Measurements from ENCODE around the gene DOCK10. TPM values are rescaled to one million over a fixed set of nuclear protein-coding genes. Genes with fewer than 3 reads are reported as not detected.

The DOCK10 gene
- polyA plus RNA-seq, 4 donors: 2.3 to 6.8 (median 3.5) TPM

- no peak overlapping the region for H3K4me3 ChIP-seq (ENCODE audit: low read depth in 1 of 3, low read length in 3 of 3)
- peaks cover 0 to 5% (median 0%) of the 10 kb centered on the region in 3 donors for H3K36me3 ChIP-seq (ENCODE audit: control insufficient read depth in 3 of 3, insufficient read depth in 2 of 3, low read depth in 1 of 3, low read length in 3 of 3)
- H3K27ac ChIP-seq (ENCODE audit: low read depth in 1 of 3, low read length in 2 of 3): no peak overlapping the region
- H3K4me1 ChIP-seq (ENCODE audit: control insufficient read depth in 3 of 3, insufficient read depth in 2 of 3, low read depth in 1 of 3, low read length in 2 of 3): no peaks in the 10 kb centered on the region
- no peaks in the 10 kb centered on the region for H3K9me3 ChIP-seq (ENCODE audit: control insufficient read depth in 2 of 2, insufficient read depth in 1 of 2, low read depth in 1 of 2, low read length in 1 of 2)
- FAIRE-seq (no peak), DNase-seq (no peak)
- H3K27me3 ChIP-seq (ENCODE audit: control insufficient read depth in 3 of 3, insufficient read depth in 3 of 3, low read length in 3 of 3): no peaks in the 10 kb centered on the region
- 78 to 79% (median 78%) methylated on average over 3 of the region's 3 CpGs for WGBS, 3 donors
Measured at GRCh38 chr2:224869601-224870233, 172.6 kb downstream of the DOCK10 start.

DNA sequence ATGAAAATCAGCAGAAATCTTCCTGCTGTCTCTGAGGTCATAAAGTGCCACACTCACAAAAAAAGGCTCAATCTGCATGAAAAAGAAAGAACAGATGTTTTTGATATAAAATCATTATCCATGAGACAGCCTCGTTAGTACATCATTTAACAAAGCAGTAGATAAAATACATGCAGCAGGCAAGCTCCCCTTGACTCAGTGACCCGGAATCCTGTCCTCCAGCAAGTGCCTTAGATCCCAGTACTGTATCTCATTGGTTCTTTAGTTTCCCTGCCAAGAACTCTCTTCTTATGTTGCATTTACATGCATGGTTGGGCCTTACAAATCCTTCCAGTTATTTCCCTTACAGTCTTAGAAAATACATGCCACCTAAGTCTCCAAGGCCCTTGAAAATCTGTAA, 177.3 kb downstream of the DOCK10 start:
- no peak overlapping the region for H3K4me3 ChIP-seq (ENCODE audit: low read depth in 1 of 3, low read length in 3 of 3)
- no peaks in the 10 kb centered on the region for H3K9me3 ChIP-seq (ENCODE audit: control insufficient read depth in 2 of 2, insufficient read depth in 1 of 2, low read depth in 1 of 2, low read length in 1 of 2)
- H3K27ac ChIP-seq (ENCODE audit: low read depth in 1 of 3, low read length in 2 of 3): no peak overlapping the region
- peaks cover 0 to 2% (median 2%) of the 10 kb centered on the region in 3 donors for H3K36me3 ChIP-seq (ENCODE audit: control insufficient read depth in 3 of 3, insufficient read depth in 2 of 3, low read depth in 1 of 3, low read length in 3 of 3)
- DNase-seq (no peak), FAIRE-seq (no peak)
- WGBS, 3 donors: 63 to 87% (median 84%) methylated on average over 2 of the region's 2 CpGs
- no peaks in the 10 kb centered on the region for H3K27me3 ChIP-seq (ENCODE audit: control insufficient read depth in 3 of 3, insufficient read depth in 3 of 3, low read length in 3 of 3)
- H3K4me1 ChIP-seq (ENCODE audit: control insufficient read depth in 3 of 3, insufficient read depth in 2 of 3, low read depth in 1 of 3, low read length in 2 of 3): no peaks in the 10 kb centered on the region

GRCh38 chr2:224861266-224861665, 181.0 kb downstream of the DOCK10 start:
- Histone ChIP-seq H3K4me3 (ENCODE audit: low read depth in 1 of 3, low read length in 3 of 3) (no peak overlapping the region), H3K27ac (ENCODE audit: low read depth in 1 of 3, low read length in 2 of 3) (no peak overlapping the region), H3K4me1 (ENCODE audit: control insufficient read depth in 3 of 3, insufficient read depth in 2 of 3, low read depth in 1 of 3, low read length in 2 of 3) (no peaks in the 10 kb centered on the region), H3K9me3 (ENCODE audit: control insufficient read depth in 2 of 2, insufficient read depth in 1 of 2, low read depth in 1 of 2, low read length in 1 of 2) (no peaks in the 10 kb centered on the region), H3K27me3 (ENCODE audit: control insufficient read depth in 3 of 3, insufficient read depth in 3 of 3, low read length in 3 of 3) (no peaks in the 10 kb centered on the region), H3K36me3 (ENCODE audit: control insufficient read depth in 3 of 3, insufficient read depth in 2 of 3, low read depth in 1 of 3, low read length in 3 of 3) (peaks cover 0 to 2% (median 0%) of the 10 kb centered on the region in 3 donors)
- 80 to 82% (median 82%) methylated on average over 4 of the region's 4 CpGs for WGBS, 3 donors
- no peak for FAIRE-seq
- DNase-seq: no peak

DNA sequence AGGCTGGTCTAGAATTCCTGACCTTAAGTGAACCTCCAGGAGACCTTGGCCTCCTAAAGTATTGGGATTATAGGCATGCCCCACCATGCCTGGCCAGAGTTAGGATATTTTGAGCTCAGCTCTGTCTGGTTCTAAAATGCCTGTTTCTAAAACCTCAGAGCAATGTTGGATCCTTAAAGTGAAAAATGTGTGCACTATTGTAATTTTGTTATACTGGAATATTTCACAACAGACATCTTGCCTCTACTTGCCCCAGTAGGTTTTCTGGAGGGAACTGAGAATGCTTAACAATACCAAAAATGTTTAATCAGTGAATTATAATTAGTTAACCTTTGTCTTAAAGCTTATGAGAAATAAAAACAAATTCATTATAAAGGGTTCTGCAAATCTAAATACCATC, 181.5 kb downstream of the DOCK10 start:
- H3K4me3 ChIP-seq (ENCODE audit: low read depth in 1 of 3, low read length in 3 of 3): no peak overlapping the region
- no peaks in the 10 kb centered on the region for H3K4me1 ChIP-seq (ENCODE audit: control insufficient read depth in 3 of 3, insufficient read depth in 2 of 3, low read depth in 1 of 3, low read length in 2 of 3)
- FAIRE-seq: no peak
- no peaks in the 10 kb centered on the region for H3K27me3 ChIP-seq (ENCODE audit: control insufficient read depth in 3 of 3, insufficient read depth in 3 of 3, low read length in 3 of 3)
- no peak overlapping the region for H3K27ac ChIP-seq (ENCODE audit: low read depth in 1 of 3, low read length in 2 of 3)
- no peaks in the 10 kb centered on the region for H3K9me3 ChIP-seq (ENCODE audit: control insufficient read depth in 2 of 2, insufficient read depth in 1 of 2, low read depth in 1 of 2, low read length in 1 of 2)
- DNase-seq: no peak
- H3K36me3 ChIP-seq (ENCODE audit: control insufficient read depth in 3 of 3, insufficient read depth in 2 of 3, low read depth in 1 of 3, low read length in 3 of 3): peaks cover 0 to 2% (median 0%) of the 10 kb centered on the region in 3 donors

GRCh38 chr2:224851811-224852210, 190.5 kb downstream of the DOCK10 start:
- H3K4me1 ChIP-seq (ENCODE audit: control insufficient read depth in 3 of 3, insufficient read depth in 2 of 3, low read depth in 1 of 3, low read length in 2 of 3): no peaks in the 10 kb centered on the region
- 85 to 92% (median 92%) methylated on average over 12 of the region's 12 CpGs for WGBS, 3 donors
- H3K27ac ChIP-seq (ENCODE audit: low read depth in 1 of 3, low read length in 2 of 3): no peak overlapping the region
- no peak overlapping the region for H3K4me3 ChIP-seq (ENCODE audit: low read depth in 1 of 3, low read length in 3 of 3)
- H3K36me3 ChIP-seq (ENCODE audit: control insufficient read depth in 3 of 3, insufficient read depth in 2 of 3, low read depth in 1 of 3, low read length in 3 of 3): peaks cover 0 to 5% (median 0%) of the 10 kb centered on the region in 3 donors
- no peaks in the 10 kb centered on the region for H3K9me3 ChIP-seq (ENCODE audit: control insufficient read depth in 2 of 2, insufficient read depth in 1 of 2, low read depth in 1 of 2, low read length in 1 of 2)
- DNase-seq: no peak
- H3K27me3 ChIP-seq (ENCODE audit: control insufficient read depth in 3 of 3, insufficient read depth in 3 of 3, low read length in 3 of 3): no peaks in the 10 kb centered on the region
- FAIRE-seq: no peak

DNA sequence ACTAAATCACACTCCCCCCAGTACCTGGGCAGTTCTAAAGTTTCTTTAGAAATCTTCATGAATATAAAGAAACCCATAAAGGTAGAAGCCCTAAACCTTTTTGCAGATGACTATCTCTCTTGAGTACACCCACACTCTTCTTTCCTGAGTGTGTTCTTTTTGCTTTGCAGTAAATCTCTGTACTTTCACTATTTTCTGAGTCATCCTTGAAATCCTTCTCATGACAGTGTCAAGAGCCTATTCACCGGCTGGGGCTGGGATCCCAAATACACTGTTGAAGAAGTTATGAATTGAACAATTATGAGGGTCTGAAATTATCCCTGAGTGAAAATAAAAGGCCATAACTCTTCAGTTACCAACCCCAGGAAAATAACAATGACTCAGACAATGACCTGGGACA, 192.2 kb downstream of the DOCK10 start:
- DNase-seq (no peak), FAIRE-seq (no peak)
- Histone ChIP-seq H3K4me3 (ENCODE audit: low read depth in 1 of 3, low read length in 3 of 3) (no peak overlapping the region), H3K9me3 (ENCODE audit: control insufficient read depth in 2 of 2, insufficient read depth in 1 of 2, low read depth in 1 of 2, low read length in 1 of 2) (no peaks in the 10 kb centered on the region), H3K27me3 (ENCODE audit: control insufficient read depth in 3 of 3, insufficient read depth in 3 of 3, low read length in 3 of 3) (no peaks in the 10 kb centered on the region), H3K27ac (ENCODE audit: low read depth in 1 of 3, low read length in 2 of 3) (no peak overlapping the region), H3K4me1 (ENCODE audit: control insufficient read depth in 3 of 3, insufficient read depth in 2 of 3, low read depth in 1 of 3, low read length in 2 of 3) (no peaks in the 10 kb centered on the region), H3K36me3 (ENCODE audit: control insufficient read depth in 3 of 3, insufficient read depth in 2 of 3, low read depth in 1 of 3, low read length in 3 of 3) (peaks cover 0 to 5% (median 0%) of the 10 kb centered on the region in 3 donors)
- WGBS, 3 donors: 83 to 93% (median 89%) methylated on average over 1 of the region's 1 CpG

DNA sequence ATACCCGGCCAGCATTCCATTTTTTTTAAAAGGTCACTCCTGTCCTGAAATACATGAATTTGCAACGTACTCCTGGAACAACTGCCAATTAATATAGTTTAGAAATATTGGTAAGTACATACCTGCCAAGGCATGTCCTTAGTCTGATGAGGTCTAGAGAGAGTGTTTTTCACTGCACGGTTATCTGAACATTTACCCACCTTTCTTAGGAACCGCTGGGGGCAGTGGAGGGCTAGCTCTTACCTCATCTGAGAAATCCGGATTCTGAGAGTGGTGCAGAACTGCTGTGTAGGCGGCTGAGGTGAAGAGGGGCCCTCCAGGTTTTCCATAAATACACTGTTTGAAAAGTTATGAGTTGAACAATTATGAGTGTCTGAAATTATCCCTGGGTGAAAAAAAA, 193.0 kb downstream of the DOCK10 start:
- DNase-seq: no peak
- Histone ChIP-seq H3K4me3 (ENCODE audit: low read depth in 1 of 3, low read length in 3 of 3) (no peak overlapping the region), H3K9me3 (ENCODE audit: control insufficient read depth in 2 of 2, insufficient read depth in 1 of 2, low read depth in 1 of 2, low read length in 1 of 2) (no peaks in the 10 kb centered on the region), H3K27ac (ENCODE audit: low read depth in 1 of 3, low read length in 2 of 3) (no peak overlapping the region), H3K27me3 (ENCODE audit: control insufficient read depth in 3 of 3, insufficient read depth in 3 of 3, low read length in 3 of 3) (no peaks in the 10 kb centered on the region), H3K36me3 (ENCODE audit: control insufficient read depth in 3 of 3, insufficient read depth in 2 of 3, low read depth in 1 of 3, low read length in 3 of 3) (peaks cover 0 to 5% (median 0%) of the 10 kb centered on the region in 3 donors), H3K4me1 (ENCODE audit: control insufficient read depth in 3 of 3, insufficient read depth in 2 of 3, low read depth in 1 of 3, low read length in 2 of 3) (no peaks in the 10 kb centered on the region)
- FAIRE-seq: no peak
- WGBS, 3 donors: 74 to 89% (median 81%) methylated on average over 6 of the region's 6 CpGs

DNA sequence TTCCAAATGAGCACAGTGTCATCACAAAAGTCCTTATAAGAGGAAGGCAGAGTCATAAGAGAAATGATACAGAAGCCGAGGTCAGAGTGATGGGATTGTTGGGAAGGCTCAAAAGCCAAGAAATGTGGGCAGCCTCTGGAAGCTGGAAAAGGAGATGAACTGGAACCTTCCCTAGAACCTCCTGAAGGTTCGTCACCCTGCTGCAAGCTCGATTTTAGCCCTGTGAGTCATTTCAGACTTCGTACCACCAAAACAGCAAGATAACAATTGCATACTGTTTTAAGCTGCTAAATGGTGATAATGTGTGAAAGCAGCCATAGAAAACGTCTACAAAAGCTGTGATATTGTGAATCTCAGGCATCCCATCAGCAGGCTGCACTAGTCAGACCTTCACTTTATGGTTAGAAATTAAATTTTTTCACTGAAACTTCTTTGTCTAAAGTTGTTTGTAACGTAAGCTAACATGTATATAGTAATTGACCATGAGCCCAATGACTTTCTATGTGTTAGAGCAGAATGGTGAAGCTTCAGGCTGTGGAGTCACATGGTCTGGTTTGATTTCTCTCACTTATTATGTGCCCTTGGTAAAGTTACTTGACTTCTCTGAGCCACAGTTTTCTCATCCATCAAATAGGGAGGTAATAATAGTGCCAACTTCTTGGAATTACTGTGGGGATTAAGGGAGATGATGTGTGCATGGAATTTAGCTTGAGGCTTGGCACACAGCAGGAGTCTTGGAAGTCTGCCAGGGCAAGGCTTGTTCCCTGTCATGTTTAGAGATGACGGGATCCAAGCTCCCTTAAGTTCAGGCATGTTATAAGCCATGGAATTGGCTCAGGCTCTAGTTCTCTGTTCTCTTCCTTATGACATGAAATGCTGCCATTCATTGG, 194.1 kb downstream of the DOCK10 start:
- DNase-seq (peak in 1 of 2 donors; percentile 1), FAIRE-seq (no peak)
- 51 to 68% (median 64%) methylated on average over 7 of the region's 7 CpGs for WGBS, 3 donors
- Histone ChIP-seq H3K9me3 (ENCODE audit: control insufficient read depth in 2 of 2, insufficient read depth in 1 of 2, low read depth in 1 of 2, low read length in 1 of 2) (no peaks in the 10 kb centered on the region), H3K27ac (ENCODE audit: low read depth in 1 of 3, low read length in 2 of 3) (no peak overlapping the region), H3K4me1 (ENCODE audit: control insufficient read depth in 3 of 3, insufficient read depth in 2 of 3, low read depth in 1 of 3, low read length in 2 of 3) (no peaks in the 10 kb centered on the region), H3K4me3 (ENCODE audit: low read depth in 1 of 3, low read length in 3 of 3) (no peak overlapping the region), H3K27me3 (ENCODE audit: control insufficient read depth in 3 of 3, insufficient read depth in 3 of 3, low read length in 3 of 3) (no peaks in the 10 kb centered on the region), H3K36me3 (ENCODE audit: control insufficient read depth in 3 of 3, insufficient read depth in 2 of 3, low read depth in 1 of 3, low read length in 3 of 3) (peaks cover 0 to 7% (median 0%) of the 10 kb centered on the region in 3 donors)
